HFF-Myc (cell line): ENCODE results near the gene ZNF654.
"Not testable (repeated sequence)": the region's sequence is repeated elsewhere in the genome, so short reads cannot be mapped to it uniquely, and the experiment has no call there.

Experiments
- DNase-seq: peaks from one replicate; pipeline ENCODE4 v3.0.0-alpha.2; 2011; ENCODE audit warnings: low read depth; ENCODE audit errors: extremely low read depth
- H3K4me3 ChIP-seq: replicated peaks from 2 replicates; pipeline ENCODE4 v1.5.1; 2011; ENCODE audit warnings: low read depth, mild to moderate bottlenecking, control low read depth, low read length
- CTCF ChIP-seq: IDR thresholded peaks from 2 replicates; pipeline ENCODE4 v1.5.1; 2012; ENCODE audit warnings: mild to moderate bottlenecking, low read depth, low read length, control low read depth; ENCODE audit errors: missing control alignments

Gene ZNF654

GRCh38 chr3:88058581-88059379, at the start of gene ZNF654, which contains the start of gene CGGBP1:
TSS of gene ZNF654 (plus strand) at chr3:88059255. CDS start at chr3:88059320, 65 bp downstream.
TSS of gene CGGBP1 (minus strand) at chr3:88059005. CDS start at chr3:88055976, 3,029 bp downstream.
- TF ChIP-seq CTCF: no peak
- peak; percentile 94 for DNase-seq
- peak within 1 kb of the TSS; percentile 96 for H3K4me3 ChIP-seq

DNA sequence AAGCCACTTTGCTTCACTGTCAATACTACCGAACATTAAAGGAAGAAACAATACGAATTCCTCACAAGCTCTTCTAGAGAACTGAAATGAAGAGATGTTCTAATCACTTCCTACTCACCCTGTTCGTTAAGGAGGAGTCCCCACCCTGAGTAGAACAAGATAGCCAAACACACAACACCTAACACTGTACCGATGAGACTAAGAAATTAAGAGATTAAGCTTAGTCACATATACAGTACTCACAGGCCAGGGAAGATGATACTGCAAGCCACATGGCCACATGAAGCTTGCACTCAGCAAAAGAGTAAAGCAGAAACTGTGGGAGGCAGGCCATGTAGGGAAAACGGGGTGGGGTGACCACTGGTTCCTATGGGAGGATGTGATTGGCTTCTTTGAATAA, 48.2 kb upstream of the ZNF654 start:
- no peak for DNase-seq

DNA sequence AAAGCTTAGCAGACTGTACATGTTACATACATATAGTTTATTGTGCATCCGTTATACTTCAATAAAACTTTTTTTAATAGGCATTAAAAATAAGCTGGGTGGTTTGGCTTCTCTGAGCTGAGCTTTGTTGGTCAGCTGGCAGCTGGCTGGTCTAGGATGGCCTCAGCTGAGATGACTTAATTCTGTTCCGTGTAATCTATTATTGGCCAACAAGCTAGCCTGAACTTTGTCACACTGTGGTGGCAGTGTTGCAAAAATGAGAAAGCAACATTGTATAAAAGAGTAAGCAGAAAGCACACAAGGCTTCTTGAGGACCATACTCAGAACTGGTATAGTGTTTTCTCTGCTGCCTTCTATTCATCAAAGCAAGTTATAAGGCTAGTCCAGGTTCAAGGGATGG, 45.5 kb upstream of the ZNF654 start:
- no peak overlapping the region for H3K4me3 ChIP-seq
- TF ChIP-seq CTCF: no peak
- no peak for DNase-seq

More for the DNA sequence above, 48.2 kb upstream of the ZNF654 start:
- no peak for TF ChIP-seq CTCF
- H3K4me3 ChIP-seq: no peak overlapping the region

DNA sequence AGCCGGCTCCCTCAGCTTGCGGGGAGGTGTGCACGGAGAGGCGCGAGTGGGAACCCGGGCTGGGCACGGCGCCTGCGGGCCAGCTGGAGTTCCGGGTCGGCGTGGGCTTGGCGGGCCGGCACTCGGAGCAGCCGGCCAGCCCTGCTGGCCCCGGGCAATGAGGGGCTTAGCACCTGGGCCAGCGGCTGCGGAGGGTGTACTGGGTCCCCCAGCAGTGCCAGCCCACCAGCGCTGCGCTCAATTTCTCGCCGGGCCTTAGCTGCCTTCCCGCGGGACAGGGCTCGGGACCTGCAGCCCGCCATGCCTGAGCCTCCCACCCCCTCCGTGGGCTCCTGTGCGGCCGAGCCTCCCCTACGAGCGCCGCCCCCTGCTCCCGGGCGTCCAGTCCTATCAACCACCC, 43.4 kb upstream of the ZNF654 start:
- not testable (repeated sequence) for H3K4me3 ChIP-seq, DNase-seq

GRCh38 chr3:88019024-88019423, 40.0 kb upstream of the ZNF654 start:
- no peak for TF ChIP-seq CTCF
- no peak overlapping the region for H3K4me3 ChIP-seq
- DNase-seq: no peak

DNA sequence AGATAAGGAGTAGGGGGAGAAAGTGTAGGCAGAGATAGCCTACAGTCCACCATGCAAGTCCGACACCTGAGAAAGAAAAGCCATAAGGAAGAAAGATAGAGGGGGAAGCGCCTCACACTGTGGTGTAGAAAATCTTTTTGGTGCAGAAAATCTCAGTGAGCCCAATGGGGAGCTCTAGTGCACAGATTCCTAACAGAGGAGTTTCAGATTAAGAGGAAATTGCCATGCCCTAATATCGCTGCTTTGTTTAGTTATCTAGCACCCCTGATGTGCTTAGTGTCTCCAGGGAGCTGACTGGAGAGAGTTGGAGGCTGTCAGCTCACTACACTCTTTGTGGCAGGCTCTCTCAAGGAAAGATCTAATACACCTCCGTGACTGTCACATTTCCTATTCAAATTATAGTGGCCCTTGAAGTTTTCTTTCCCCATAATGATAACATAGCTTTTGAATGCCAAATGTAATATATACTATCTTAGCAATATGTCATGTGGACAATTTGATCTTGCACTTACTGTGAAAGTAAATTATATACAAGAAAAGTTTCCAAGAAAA, 34.0 kb upstream of the ZNF654 start:
- no peak for TF ChIP-seq CTCF
- no peak overlapping the region for H3K4me3 ChIP-seq
- DNase-seq: no peak

DNA sequence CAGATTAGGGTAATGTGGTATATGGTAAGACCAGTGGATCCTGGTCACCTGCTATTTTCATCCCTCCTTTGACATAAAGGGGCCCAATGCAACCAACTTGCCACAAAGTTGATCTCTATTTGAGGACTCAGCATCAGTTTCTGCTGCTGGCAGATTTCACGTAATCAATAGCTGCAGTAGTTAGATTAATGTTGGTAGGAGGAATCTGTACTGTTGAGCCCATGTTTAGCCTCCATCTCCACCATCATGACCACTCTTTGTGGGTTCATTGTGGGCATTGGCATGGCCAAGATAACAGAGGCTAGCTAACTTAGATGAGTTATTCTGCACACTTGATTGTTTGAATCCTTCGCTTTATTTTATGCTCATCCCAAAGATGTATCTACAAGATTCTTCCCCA, 30.2 kb upstream of the ZNF654 start:
- no peak for TF ChIP-seq CTCF
- DNase-seq: no peak
- H3K4me3 ChIP-seq: no peak overlapping the region
